Renal cortical epithelial cell (primary cell): ENCODE data around the gene CCDC38. TPM values are rescaled to one million over a fixed set of nuclear protein-coding genes. Genes with fewer than 3 reads are reported as not detected.

Experiments used
- DNase-seq: peaks from one replicate; pipeline ENCODE4 v3.0.0-alpha.2; 2011; ENCODE audit warnings: low read depth
- total RNA-seq: library from RNA; depleted of rRNA; stranded (reverse); fragments of >200 nt; gene quantifications from 2 replicates; pipeline ENCODE4 v1.2.3, GENCODE V29; 2014

The CCDC38 gene
- total RNA-seq, 1 donor from 2014 or later = 0.10 TPM

DNA sequence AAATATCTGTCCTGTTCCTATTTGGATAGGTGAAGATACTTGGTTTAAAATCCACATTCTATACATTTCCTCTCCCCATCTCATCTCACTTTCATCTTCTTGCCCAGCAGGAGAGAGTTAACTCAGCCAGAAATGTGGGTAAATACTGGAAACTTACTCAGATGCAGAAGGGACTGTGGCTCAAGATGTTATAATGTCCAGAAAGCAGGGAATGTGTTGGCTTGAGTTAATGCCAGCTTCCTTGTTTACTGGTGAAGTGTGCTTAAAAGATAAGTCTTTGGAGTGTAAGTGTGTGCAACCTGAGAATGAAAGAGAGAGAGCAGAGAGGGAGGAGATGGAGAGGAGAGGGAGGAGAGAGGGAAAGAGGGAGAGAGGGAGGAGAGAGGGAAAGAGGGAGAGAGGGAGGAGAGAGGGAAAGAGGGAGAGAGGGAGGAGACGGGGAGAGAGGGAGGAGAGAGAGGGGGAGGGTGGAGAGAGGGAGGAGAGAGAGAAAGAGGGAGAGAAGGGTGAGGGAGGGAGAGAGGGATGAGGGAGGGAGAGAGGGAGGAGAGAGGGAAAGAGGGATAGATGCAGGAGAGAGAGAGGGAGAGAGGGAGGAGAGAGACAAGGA lies 105.7 kb downstream of the CCDC38 start:
- DNase-seq = peak; percentile 77

DNA sequence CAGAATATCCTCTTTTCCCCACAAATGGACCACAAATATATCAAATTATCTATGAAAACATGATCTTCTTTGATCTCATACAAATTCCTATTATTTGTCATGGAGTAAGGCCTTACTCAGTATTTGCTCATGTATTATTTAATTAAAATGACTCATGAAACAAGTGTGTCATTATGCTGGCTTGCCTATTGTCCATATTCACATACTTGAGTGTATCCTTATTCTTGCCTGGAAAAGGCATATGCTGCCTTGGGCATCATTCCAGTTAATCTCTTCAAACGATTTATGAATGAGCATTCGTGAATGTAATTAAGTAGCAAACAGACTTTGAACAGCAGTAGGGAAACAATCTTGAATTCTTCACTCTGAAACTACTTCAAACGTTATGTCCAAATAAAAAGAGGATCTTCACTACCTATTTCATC lies 106.2 kb downstream of the CCDC38 start:
- DNase-seq = peak; percentile 80

DNA sequence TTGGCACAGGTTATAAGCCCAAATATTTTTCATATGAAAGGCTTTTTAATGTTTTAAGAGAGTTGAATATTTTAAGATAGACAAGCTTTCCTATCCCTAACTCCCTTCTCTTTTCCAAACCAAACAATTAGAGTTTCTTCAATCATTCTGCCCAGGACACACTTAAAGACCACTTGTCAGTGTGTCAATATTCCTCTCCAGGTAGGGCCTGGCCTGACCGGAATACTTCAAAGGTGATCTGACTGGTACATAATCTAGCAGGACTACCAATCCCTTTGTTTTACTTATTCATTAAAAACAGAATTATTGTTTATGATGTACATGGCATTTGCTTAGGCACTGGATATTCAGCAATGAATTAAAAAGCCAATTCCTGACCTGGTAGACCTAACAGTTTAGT lies 107.8 kb downstream of the CCDC38 start:
- no peak for DNase-seq

DNA sequence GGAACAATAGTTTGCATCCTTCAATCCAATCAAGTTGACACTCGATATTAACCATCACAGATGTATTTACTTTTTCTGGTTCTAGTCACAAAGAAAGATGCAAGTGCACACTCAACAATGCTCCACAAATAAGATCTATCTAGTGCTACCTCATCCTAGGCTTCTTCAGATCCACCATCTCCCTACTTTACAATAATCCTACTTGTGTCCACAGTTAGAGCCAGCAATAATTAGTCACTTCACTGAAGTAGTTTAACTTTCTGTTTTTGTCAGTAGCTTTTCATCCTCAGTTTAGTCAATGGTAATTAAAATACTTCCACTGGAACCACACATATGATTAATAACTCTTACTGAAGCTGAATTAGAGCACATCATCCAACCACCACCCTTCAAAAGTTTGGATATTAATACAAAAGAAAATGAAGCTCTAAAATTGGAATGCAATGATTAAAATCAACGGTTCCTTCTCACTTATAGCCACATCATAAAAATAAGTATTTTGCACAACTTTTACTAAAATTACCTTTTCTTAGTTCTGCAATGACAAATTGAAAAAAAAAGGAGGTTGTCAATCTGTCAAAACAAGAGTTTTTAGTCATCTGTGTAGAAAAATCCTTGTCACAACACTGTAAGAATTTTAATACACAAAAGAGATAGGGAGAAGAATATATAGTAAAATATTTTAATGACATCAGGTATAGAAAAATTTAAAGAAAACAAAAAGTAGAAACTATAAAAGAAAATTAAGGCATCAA lies 111.9 kb downstream of the CCDC38 start:
- no peak for DNase-seq

DNA sequence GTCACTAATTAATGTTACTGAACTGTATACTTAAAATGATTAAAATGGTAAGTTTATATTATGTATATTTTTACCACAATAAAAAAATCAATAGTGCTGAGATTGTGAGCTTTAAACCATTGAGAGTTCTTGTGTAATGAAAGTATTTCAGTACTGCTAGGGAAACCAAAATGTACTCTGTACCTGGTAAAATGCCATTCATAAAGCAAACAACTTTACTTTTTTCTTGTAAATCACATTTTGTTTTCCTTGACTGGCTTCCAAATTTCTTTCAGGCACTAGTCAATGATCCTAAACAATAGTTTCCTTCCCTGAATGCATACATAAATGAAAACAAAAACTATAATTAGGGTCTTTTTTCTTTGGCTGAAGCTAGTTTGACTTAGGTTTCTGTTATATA lies 113.0 kb downstream of the CCDC38 start:
- peak; percentile 53 for DNase-seq

DNA sequence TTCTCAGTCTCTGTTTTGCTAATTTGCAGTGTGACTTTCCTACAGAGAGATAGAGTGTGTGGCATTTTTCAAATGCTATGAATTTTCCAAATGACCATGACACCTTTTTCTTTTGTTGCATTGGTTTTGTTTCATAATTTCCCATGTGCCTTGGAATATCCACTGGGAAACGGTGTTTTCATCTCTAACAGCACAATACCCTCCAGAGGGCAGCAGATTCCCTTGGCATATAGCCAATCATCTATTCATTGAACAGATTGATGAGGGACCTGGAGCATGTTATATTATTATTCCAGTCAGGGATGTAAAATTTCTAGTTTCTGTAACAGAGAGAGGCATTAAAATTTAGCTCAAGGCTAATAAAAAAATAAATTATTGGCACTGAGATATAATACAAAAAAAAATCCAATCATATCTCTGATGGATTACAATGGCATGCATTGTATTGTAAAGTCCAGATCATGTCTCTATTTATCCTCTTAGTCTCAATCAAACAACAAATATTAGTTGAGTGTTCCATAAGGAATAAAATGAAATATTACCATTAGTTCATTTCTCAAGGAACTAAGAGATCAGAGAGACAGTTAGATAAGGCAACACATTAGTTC lies 122.2 kb downstream of the CCDC38 start:
- peak; percentile 63 for DNase-seq

Other genes starting within 250 kb of the CCDC38 start
- gene NTN4, start 151.8 kb downstream of the CCDC38 start, total RNA-seq = 115 and 253 TPM in 2 replicates
- 8.2 and 12.7 TPM in 2 replicates for gene SNRPF, start 83.7 kb downstream of the CCDC38 start, total RNA-seq
- gene AMDHD1, start 717 bp upstream of the CCDC38 start, total RNA-seq = 0.17 and 0.45 TPM in 2 replicates
- gene HAL, start 53.7 kb upstream of the CCDC38 start, total RNA-seq = 0.10 TPM in 1 of 2 replicates, not detected in the other
- 92.9 and 112 TPM in 2 replicates for gene LTA4H, start 93.0 kb upstream of the CCDC38 start, total RNA-seq